Activated CD8-positive, alpha-beta memory T cell treated with anti-CD3 and anti-CD28 coated beads for 1 hour (primary cell): ENCODE data around the gene ANXA1.

Experiments
- DNase-seq, 2 donors: peaks; one replicate each; pipeline ENCODE4 v3.0.0-alpha.2; 2020; ENCODE audit warnings: low read depth in 1 of 2; ENCODE audit errors: extremely low read depth in 1 of 2

Gene ANXA1, protein sequence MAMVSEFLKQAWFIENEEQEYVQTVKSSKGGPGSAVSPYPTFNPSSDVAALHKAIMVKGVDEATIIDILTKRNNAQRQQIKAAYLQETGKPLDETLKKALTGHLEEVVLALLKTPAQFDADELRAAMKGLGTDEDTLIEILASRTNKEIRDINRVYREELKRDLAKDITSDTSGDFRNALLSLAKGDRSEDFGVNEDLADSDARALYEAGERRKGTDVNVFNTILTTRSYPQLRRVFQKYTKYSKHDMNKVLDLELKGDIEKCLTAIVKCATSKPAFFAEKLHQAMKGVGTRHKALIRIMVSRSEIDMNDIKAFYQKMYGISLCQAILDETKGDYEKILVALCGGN

DNA sequence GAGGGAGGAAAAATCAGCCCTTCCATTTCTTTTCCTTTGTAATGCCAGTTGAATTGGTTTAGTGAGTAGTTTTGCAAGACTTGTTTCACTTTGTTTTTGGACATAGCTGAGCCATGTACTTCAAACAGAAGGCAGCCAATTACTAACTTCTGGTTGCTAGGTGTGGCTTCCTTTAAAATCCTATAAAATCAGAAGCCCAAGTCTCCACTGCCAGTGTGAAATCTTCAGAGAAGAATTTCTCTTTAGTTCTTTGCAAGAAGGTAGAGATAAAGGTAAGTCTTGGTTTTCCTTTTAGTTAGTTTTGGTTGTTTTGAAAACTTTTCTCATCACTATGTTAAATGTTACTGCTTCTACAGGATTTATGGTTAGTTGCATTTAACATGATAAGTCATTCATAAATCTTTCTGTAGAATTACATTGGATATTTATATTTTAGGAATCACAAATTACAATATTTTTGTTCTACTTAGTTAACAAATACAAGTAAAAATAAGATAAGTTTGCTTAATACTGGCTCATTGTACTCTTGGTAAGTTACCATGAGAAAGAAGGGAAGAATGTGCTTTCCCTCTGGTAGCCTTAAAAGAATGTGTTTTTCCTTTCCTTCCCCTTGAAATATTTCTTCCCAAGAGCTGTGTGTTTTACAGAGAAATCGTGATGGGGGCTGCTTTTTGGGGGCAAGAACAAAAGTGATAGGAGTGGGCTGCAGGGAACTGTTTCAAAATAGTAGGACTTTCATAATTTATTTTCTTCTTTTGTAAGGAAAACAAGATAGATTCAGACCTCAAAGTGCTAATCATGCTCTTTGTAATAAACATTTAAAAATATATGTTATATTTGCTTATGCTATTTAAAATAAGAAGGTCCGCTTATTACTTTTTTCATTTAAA is at the start of gene ANXA1:
Gene ANXA1 (plus strand): TSS at position 213 of the 890 bp plus-strand sequence. CDS start 6,671 bp downstream, outside the sequence.
- no peak for DNase-seq

DNA sequence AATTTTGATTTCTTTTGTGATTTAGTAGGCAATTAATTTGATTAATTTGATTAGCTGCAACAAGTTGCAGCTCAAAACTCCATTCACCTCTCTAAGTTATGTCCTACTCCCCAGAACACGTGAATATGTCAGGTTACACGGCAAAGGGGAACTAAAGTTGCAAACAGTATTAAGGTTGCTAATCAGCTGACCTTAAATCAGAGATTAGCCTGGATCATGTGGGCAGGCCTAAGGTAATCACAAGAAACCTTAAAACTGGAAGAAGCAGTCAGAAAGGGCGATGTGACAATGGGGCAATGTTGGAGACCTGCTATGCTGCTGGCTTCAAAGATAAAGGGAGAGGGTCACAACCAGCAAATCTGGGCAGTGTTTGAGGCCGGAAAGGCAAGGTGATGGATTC is 47.3 kb upstream of the ANXA1 start:
- DNase-seq = no peak

DNA sequence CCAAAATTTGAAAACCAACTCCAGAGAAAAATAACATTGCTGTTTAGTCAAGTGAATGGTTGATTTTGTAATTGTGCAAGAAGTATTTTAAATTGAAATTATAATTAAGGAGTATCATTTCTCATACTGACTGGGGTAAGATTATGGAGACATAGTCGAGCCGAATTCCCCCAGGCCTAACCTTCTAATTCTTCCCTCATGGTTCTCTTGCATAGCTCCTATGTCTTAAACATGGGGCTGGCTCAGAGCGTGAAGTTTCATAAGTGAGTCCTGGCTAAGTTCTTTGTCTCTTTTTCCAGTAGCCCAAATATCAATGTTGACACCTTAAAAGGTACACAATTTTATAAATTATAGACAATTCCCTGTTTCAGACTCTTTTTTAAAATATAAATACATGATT is 46.7 kb upstream of the ANXA1 start:
- no peak for DNase-seq

DNA sequence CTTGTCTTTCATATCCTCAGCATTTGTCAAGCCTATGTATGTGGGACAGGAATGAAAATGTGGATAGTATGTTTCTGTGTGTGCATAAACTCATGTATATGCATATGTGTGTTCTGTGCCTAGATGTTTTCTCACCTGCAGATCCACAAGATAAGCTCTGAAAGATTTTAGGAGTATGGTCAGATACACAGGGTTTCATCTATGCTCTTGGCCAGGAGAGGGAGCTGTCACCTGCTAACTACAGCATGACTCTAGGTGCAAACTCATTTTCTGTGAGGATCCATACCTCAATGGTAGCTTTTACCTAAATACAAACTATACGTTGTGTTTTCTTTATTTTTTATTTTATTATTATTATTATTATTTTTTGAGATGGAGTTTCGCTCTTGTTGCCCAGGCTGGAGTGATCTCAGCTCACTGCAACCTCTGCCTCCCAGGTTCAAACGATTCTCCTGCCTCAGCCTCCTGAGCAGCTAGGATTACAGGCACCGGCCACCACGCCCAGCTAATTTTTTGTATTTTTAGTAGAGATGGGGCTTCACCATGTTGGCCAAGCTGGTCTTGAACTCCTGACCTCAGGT is 44.1 kb upstream of the ANXA1 start:
- DNase-seq = peak; percentile 19 to 31

DNA sequence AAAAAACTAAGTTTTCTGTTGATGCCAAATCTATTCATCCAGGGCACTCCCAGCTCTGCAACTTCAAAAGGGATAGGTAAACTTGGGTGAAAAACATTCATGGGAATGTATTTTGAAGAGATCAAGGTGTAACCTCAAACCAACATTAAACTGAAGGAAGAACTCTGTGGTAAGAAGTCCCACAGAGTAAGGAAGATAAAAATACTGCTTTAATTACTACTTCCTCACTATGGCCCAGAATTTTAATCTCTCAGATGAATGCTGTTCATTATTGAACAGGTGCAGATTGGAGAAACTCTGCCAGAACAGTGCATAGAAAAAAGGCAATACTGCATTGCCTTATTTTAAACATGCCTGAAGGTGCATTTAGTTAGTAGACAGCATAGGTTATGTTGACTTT is 37.6 kb upstream of the ANXA1 start:
- no peak for DNase-seq

DNA sequence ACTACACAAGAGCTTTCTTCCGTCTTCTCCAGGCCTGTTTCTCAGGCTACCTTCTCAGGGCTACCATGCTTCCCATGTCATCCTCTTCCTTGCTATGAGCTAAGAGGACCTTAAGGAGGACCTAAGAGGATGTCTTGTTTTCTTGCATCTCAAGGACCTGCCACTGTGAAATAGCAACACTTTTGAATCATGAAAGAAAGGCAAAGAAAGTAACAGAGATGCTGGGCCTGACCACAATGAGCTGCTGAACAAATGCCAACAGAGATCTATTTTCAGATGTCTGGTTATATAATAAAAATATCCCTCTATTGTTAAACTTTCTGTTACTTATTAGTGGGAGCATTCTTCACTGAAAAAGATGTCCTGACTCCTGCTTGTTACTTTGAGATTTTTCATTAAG is 36.7 kb upstream of the ANXA1 start:
- DNase-seq = no peak

DNA sequence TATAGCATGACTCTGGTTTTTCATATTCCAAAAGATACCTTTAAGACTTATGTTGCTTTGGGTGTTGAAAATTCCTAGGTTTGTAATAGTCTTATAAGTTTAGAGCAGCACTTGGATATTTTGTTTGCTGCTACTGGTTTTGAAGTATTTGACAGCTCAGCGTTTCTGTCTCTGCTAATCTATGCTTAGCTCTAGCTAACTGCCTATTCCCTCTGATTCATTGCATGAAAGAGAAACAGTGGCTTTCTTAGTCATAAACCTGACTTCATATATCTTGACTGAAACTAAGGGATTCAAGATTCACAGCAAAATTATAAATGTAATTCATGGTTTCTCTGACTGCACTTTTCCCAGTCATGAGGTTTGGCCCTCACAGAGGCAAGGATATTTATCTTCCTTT is 35.6 kb upstream of the ANXA1 start:
- no peak for DNase-seq

DNA sequence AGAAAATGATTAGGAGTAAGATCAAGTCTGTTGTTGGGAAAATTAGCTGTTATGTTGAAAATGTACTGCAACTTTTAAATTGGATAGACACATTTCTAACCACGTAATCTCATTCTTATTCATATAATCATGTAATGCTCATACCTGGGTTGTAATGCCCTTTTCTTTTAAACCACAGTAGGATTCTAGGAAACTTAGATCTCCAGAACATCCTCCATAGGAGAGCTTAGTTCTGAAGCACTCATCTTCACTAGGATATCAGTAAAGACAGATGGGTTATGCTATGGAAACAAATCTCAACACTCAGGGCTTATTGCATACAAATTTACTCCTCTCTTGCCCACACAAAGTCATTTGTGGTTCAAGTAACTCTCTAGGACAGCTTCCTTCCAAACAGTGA is 34.8 kb upstream of the ANXA1 start:
- DNase-seq = no peak

DNA sequence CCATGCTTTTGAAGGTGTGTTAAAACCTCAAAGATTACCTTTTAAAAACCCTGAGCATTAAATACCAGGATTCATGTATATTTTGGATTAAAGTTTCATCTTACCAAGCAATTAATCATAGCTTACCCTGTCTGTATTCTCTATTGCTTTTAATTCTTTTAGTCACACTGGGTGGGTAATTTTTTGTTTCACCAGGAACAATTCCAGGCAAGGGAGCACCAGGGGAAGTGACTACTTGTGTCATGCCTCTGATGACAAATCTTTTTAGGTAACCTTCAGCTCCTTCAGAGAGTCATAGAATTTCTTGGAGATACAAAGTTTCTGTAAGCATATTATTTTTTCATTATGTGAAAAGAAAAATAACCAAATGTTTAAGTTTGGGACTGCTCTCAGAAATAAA is 33.4 kb upstream of the ANXA1 start:
- no peak for DNase-seq

DNA sequence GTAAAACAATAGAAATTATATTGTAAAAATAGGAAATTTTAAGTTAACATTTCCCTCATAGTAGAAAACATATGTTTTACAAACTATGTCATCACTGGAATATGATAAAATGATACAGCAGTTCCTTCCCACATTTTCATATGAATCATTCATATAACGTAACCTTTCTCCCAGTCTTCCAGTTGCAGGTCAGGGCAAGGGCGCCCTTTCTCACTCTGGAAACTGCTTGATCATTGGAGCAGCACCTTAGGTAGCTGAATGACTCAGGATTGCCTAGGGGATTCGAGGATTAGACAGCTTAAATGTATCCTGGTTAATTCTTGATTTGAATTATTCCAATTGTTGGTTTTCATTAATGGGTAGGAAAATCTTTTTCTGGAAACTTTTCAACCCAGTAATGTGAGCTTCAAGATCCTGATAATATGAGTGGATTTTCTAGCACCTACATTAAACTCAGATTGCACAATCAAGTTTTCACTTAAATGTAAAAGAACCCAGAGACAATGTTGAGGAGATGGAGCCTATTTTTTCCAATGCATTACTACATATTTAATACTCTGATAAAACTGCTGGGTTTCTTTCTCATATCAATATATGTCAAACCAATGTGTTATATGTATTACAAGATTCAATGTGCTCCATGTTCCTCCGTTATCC is 32.6 kb upstream of the ANXA1 start:
- DNase-seq = no peak

DNA sequence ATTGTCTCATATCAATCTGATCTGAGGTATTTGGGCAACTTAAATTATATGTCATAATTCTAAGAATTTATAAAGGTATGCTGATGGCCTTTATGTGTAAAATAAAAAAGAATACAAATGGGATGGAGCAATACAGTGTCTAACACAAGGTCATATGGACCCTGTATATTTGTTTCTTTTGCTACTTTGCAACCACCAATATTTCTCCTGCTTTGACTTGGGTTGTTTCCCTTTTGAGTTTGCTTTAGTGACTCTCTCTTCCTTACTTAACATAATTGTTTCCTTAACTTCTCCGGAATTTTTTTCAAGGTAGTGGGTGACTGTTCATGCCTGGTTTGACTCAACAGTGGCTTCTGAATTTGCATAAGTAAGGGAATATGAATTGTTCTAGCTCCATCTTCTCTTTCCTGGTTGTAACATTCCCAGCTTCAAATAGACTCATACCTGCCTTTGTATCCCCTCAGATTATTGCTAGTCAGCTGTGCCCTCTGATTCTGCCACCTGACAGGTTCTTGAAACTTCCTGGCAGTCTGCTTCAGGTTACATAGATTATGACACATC is 30.2 kb upstream of the ANXA1 start:
- DNase-seq = no peak

DNA sequence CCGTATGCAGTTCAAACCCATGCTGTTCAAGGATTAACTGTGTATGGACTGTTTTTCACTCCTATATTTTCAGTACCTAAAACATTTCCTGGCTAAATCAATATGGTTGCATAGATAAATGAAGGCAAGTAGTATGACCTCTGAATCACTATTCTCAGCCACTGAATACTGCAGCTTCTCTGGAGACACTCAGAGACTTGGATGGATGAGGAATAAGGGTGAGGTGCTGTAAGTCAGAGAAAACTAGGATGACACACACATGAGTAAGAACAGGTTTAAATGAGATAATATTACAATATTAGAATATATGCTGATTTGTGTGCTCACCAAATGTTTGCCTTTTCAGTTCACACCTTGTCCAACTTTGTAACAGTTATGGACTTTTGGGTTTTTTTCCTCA is 26.0 kb upstream of the ANXA1 start:
- DNase-seq = no peak

DNA sequence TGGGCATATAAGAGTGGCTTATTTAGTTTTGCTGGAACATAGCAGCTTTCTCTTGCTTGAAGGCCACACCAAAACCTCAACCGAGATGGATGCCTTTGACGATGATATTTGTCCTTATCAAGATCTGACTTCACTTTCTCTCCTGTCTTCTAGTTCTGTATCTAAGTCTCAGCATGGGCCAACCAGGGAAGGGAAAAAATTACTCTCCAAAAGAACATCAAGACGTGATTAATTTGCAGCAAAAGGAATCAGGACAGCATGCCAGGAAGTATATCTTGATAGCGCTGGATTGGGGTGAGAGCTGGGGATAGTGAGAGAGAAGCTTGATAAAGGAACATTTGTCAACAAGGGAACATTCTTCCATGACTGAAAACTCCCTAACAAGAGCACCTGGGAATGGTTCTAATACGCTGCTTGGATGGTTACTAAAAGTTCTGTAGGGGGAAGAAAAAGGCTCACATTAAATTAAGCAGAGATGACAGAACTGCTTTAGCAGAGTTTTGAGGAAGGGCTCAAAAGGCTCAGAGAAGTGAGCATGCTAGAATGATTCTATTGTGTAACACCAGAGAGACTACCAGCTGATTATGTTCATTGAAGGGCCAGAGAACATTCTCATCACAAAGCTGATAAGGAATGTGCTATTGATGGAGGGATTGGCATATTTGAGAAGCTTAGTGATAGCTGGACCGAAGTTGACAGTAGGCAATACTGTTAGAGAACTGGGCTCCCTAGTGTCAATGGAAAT is 21.6 kb upstream of the ANXA1 start:
- no peak for DNase-seq

DNA sequence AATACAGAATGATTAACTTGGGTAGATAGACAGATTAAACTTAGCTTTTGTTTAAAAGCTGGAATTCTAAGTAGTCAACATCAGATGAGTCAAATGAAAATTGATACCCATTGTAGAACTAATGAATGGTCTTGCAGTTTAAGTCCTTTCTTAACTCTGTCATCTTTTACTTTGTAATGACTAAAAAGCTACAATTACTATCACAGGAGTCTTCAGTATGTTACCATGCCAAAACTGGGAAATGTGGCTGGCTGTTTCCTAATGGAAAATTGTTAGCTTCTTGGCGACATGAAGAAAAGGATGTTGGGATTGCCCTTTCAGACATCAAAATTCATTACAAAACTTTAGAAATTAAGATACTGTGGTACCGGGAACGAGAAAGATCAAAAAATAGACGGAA is 20.2 kb upstream of the ANXA1 start:
- no peak for DNase-seq

DNA sequence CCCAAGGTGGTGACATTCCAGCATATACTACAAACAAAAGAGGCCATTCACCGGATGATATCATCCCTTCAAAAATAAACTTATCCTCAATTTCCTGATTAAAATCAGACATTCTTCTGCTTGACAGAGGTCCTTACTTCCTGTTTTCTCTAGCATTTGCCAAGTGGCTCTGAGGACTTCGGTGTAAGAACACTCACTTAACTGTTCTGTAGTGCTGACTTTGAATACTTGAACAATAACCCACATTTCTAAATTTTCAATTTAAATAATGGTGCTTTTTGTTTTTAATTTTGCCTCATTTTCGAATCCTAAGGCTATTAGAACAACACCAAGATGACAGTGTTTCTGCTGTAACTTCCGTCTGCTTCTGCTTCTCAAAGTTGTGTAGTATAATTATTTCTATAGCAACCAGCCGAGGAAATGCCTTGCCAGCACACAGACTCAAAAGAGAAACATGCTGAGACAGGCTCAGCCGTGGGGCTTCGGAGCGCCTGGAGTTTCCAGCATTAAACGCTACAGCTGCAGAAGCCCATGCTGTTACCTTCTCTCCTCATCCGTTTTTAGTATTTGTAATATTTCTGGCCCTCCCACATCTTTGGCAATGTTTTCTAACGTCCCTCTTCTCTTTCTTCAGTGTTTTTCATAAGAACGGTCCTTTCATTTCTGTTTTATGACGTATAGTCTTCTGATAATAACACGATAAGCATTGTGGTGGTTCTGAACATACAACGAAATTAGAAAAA is 19.5 kb upstream of the ANXA1 start:
- DNase-seq = peak; percentile 27 to 42

DNA sequence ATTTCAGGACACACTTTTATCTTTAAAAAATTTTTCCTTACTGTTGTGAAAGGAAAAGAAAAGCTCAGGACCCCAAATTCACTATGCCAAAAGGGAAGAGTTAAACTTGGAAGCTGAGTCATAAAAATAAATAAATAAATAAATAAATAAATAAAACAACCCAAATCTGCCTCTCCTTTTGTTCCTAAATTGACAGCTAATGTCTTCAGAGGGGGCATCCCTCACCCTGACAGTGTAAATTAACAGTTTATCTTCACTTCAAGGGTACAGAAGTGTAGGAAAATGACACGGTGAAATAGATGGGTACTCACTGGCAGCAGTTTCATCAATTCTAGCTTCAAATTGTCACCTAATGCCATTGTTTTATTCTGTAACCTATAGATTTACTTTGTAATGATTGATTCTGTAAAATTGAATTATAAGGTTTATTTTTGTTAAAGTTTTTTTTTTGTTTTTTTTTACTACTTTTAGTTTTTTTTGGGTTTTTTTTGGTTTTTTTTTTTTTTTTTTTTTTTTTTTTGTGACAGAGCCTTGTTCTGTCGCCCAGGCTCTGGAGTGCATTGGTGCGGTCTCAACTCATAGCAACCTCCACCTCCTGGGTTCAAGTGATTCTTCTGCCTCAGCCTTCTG is 18.5 kb upstream of the ANXA1 start:
- no peak for DNase-seq

DNA sequence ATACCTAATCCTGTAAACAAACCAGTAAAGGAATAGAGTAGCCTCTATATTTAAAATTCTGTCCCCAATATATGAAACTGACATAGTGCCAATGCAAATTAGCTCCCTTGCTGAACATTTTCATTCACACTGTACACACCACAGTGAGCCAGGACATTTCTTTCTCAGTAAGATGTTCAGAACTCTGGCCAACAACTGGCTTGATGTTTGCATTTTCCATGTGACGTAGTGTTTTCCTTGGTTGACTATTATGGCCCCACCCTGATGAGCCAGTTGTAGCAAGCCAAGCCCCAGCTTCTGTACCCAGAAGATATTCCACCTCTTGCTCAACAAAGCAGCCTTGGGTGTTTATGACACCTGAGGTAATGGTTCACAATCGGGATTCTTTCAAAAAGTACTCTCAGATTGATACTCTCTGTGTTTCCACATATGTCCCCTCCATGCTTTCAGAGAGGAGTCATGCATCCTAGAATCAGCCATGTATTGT is 17.7 kb upstream of the ANXA1 start:
- DNase-seq = no peak

DNA sequence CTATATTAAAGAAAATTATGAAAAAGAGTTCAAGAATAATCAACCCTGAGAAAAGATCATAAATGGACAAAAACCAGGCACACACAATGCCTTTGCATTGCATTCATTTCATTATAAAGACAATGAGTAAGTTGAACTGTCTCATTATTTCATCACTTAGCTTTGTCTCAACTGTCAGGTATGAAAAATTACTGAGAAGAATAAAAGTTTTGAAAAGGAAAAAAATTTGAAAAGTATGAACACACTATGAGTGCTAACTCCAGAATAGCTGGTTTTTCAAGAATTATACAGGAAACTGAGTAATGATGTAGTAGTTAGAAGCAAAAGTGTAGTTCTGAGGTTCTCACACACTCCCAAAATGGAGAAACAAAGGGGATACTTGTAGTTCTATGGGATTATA is 16.3 kb upstream of the ANXA1 start:
- no peak for DNase-seq

DNA sequence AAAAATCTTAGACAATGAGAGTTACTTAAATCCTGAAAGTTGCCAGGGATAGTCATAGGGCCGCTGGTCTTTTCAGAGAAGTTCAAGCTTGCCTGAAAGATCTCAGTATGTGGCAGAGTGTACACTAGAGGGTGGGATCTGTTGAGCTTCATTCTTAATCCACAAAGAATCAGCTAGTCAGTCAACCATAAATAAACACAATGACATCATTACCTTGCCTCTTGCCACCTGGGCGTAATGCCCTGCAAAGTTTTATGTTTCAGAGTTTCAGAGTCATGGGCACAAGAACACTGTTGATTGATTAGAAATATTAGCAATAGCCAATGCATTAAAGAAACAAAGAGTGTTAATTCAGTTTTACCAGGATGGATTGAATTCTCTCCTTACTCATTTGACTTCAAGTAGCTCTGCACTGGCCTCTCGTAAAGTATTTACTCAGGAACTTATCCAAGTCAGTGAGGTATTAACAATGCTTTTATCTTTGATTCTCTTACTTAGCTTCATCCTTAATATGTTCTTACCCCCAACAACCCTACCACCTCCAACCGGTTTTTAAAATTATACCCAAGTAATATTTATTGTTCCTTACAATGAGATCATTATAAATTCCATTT is 14.3 kb upstream of the ANXA1 start:
- no peak for DNase-seq
